DMS114 treated with DMSO at 0.1 percent for 48 hours (cell line): ENCODE results near the gene PISD.

ENCODE experiments used
- DNase-seq: peaks from one replicate; lab custom pipeline; 2025; ENCODE audit not compliant: unreplicated experiment; lab: John Stamatoyannopoulos, UW

The PISD gene

GRCh38 chr22:31626427-31627150, 35.4 kb downstream of the PISD start:
- DNase-seq: no peak

- no peak for DNase-seq
These were observed 36.2 kb downstream of the PISD start for GRCh38 chr22:31625661-31626426.

- no peak for DNase-seq
These were observed 36.8 kb downstream of the PISD start for GRCh38 chr22:31625257-31625640.

- DNase-seq: no peak
These were observed 38.3 kb downstream of the PISD start for GRCh38 chr22:31623592-31624304.

GRCh38 chr22:31622980-31623379, 39.0 kb downstream of the PISD start:
- DNase-seq: no peak

GRCh38 chr22:31621507-31622124, 40.4 kb downstream of the PISD start:
- no peak for DNase-seq

- DNase-seq: no peak
These were observed 41.1 kb downstream of the PISD start for GRCh38 chr22:31620756-31621480.

- no peak for DNase-seq
These were observed 42.3 kb downstream of the PISD start for GRCh38 chr22:31619611-31620300.

GRCh38 chr22:31618471-31619176, 43.4 kb downstream of the PISD start:
- no peak for DNase-seq

- DNase-seq: no peak
These were observed 44.0 kb downstream of the PISD start for GRCh38 chr22:31618057-31618456.

GRCh38 chr22:31616315-31616980, 45.6 kb downstream of the PISD start:
- DNase-seq: no peak

GRCh38 chr22:31615940-31616314, 46.1 kb downstream of the PISD start:
- DNase-seq: no peak

GRCh38 chr22:31615491-31615860, 46.5 kb downstream of the PISD start:
- DNase-seq: no peak

- no peak for DNase-seq
These were observed 47.1 kb downstream of the PISD start for GRCh38 chr22:31614781-31615490.

GRCh38 chr22:31613904-31614296, 48.1 kb downstream of the PISD start:
- no peak for DNase-seq

GRCh38 chr22:31613286-31613903, 48.6 kb downstream of the PISD start:
- no peak for DNase-seq

GRCh38 chr22:31612891-31613285, 49.1 kb downstream of the PISD start:
- no peak for DNase-seq
